GM19099 (cell line): ENCODE results near the gene CARMIL1.

ENCODE experiments used
- POLR2A ChIP-seq: IDR thresholded peaks from 3 replicates; pipeline ENCODE4 v1.6.1; 2011; ENCODE audit warnings: low read depth; ENCODE audit not compliant: insufficient read length; ENCODE audit errors: extremely low read depth

The CARMIL1 gene

DNA sequence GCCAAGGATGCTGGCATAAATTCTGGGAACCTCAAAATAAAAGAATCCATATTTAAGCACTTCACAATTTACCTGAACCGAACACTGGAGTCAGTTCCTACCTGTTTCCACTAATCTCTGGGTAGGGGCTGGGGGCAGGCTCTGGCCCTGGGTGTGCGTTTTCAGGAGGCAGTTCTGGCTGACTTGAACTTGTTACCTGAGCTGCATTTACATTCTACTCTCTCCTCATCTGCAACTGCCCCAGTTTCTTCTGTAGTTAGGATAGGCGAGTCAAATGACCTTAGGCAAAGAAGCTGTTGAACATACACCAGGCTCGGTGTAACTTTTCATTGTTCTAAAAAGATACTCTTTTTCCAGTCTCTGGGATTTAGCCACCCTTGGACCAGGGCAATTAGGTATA is 13.2 kb downstream of the CARMIL1 start:
- TF ChIP-seq POLR2A, result no peak

DNA sequence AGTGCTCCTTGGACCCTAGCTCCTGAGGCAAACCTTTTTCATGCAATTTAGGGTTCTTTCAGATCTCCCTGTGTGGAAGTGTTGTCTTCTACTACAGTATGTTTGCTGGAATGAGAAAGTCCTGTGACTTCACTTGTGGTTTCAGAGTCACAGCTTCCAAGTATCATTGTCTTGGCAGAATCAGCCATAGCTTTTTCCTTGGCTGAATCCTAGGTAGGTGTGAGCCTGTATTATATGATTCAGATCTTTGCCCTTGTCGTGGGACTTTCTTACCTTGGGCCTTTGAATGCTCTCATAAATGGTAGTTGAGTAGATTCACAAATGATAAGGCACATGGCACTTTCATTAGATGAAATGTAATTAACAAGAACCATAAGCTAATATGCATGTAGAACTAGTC is 16.5 kb downstream of the CARMIL1 start:
- TF ChIP-seq POLR2A, result no peak

DNA sequence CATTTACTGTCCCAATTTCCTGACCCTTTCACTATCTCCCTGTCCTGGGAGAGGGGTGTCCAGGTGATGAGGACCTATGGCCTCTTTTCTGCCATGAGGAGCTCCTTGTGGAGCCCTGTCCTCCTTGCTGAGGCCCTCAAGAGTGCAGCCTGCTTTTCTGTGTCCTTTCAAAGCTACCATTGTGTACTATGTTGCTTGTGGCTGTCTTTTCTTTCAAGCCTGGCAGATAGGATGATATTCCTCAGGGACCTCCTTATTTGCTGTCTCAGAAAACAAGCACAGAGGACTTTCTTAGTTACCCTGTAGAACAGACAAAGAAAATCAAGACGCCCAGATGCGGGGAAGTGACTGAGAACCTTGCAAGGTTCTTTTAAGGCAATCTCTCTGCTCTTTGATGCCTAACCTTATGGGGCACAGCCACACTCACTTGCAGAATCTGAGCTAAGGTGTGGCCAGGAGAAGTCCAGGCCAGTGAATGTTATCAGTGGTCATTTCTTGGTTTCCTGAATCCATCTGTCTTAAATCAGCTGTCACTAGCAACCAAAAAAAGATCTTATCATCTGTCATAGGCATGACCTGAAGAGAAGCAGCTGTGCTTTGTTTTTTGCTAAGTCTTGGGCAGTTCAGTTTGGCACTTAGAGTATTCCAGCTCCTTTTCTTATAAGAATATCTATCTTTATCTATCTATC is 17.2 kb downstream of the CARMIL1 start:
- TF ChIP-seq POLR2A, result no peak

DNA sequence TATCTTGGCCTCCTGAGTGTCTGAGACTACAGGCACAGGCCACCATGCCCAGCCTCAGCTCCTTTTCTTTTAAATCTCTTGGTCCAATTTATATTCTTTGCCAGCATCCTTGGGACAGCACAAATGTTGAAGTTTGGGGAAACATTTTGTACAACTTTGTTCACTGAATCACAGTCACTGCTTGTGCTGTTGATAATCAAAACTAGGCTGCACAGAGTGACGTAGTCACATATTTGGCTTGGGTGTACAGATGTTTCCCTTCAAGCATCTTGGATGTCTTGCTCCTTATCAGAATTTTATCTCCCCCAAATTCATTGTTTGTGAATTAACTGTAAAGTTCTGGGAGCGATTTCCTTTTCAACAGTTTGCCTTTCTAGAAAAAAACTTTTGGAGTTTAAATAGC is 17.9 kb downstream of the CARMIL1 start:
- no peak for TF ChIP-seq POLR2A

DNA sequence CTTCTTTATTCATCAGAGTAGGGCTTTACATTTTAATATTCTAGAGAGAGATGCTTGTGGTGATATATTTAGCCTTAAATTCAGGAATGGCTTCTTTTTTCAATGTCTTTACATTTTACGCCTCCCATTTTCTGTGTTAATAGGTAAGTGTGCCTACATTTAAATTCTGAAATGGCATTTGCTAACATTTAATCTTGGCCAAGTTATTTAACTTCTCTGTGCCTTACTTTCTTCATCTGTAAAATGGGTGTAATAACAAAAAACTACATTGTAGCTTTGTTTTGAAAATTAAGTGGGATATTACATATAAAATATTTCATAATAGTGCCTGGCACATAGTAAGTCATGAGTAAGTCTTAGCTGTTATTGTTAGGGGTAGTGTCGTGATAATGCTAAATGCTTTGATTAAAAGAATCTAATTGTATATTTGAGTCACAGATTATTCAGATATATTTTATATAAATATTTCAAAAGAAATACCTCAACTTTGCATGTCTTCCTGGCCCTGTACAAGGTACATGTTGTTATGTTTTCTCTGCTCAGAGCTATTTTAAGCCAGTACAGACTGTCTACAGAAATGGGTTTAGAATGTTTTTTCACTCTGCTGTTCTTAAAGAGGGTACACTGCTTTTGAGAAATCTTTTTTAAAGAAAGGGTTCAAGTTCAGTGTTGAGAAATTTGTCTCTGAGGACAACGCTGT is 18.8 kb downstream of the CARMIL1 start:
- TF ChIP-seq POLR2A, result no peak

DNA sequence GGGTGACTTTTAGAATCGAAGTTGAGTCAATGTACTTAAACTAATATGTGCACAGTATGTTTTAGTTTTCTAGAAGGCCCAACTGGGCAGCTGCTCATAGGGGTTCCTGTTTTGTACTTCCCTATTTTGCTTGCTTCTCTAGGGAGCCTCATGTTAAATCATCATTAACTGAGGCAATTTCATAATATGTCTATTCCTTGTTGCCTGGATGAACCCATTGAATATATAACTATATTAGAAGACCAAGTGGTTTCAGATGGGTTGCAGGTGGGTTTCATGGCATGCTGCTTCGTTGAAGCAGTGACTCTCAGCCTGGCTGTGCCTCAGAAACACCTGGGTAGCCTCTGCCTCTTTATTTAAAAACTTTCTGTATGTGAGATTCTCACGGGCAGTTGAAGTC is 22.2 kb downstream of the CARMIL1 start:
- no peak for TF ChIP-seq POLR2A

DNA sequence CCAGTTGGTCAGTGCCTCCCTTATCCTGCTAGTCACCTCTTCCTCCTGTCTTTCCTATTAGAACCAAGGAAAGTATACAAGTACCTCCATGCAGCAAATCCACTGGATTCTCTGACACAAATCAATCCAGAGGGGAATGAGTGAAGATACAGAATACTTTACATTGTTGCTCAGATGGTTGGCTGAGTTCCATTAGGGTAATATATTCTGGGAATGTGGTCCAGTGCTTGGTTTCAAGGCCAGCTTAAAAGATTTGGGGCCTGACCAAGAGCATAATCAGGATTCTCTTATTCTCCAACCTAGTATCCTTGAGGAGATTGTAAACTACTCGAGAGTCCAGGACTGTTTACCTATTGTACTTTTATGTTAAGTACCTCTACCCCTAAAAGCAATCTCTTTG is 23.0 kb downstream of the CARMIL1 start:
- TF ChIP-seq POLR2A, result no peak

DNA sequence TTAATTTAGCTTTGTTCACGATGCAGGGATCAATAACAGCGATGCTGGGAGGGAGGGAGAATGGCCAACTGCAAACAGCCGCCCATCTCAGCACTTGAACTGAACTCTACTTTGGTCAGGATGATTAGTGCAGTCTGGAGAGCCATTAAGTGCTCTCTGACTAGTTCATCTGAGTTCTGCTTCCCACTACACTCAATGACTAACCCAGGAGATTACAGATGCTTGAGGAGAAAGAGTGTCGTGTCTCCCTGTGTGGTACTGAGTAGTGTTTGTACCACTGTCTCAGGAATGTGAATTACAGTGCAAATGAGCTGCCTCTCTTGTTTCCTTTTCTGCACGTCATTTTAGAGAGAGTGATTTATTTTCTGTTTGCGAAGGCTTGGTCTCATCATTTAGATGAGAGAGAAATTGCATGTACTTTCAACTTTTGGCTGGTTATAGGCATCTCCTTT is 23.5 kb downstream of the CARMIL1 start:
- no peak for TF ChIP-seq POLR2A

DNA sequence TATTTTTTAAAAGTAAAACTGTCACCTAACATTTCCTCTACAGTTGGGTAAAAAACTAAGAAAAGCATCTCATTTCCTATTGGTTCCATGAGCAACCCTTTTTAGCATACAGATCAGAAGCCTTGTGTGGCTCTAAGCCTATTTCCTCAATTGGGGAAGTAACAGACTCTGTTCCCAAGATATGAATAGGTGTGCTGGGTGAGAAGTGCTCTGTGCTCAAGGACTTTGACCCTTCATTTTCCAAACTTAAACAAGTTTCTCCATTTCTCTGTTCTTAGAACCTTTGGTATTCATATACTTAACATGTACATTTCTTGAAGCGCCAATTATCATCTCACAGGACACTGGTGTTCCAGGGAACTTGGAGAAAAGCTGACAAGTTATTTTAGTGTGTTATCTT is 24.1 kb downstream of the CARMIL1 start:
- no peak for TF ChIP-seq POLR2A

DNA sequence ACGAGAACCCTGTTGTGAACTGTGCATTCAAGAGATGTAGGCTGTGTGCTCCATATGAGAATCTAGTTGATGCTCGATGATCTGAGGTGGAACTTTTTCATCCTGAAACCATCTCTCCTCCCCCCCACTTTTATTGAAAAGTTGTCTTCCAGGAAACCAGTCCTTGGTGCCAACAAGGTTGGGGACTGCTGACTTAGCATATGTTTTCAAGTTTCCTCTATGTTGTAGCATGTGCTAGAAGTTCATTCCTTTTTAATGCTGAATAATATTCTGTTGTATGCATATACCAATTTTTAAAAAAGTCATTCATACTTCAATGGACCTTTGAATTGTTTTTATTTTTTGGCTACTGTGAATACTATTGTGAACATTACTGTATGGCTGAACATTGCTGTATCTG is 27.2 kb downstream of the CARMIL1 start:
- TF ChIP-seq POLR2A, result no peak

DNA sequence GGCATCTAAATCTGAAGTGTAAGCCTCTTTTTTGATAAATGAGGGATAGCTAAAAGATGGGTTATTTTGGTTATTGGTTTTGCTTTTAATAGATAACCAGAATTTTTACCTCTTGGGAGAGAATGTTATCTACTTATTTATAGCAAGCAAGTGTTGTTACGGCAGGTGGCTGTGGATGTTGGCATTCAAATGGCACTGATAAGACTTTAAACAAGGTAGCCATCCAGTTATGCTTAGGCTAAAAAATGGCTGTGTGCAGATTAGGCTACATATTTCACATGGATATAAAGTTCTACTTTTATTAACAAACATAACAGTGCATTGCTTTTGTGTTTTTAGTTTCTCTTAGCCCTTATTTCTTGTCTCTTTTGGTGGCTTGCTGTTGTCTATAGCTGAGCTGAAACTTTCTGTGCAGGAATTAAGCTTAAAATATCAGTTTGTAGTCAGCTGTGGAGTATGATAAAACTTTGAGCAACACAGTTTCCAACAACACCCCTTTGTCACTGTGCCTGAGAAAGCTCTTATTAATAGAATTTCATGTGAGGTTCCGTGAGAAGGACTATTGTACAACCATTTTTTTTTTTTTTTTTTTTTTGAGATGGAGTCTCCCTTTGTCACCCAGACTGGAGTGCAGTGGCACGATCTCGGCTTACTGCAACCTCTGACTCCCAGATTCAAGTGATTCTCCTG is 28.8 kb downstream of the CARMIL1 start:
- no peak for TF ChIP-seq POLR2A

DNA sequence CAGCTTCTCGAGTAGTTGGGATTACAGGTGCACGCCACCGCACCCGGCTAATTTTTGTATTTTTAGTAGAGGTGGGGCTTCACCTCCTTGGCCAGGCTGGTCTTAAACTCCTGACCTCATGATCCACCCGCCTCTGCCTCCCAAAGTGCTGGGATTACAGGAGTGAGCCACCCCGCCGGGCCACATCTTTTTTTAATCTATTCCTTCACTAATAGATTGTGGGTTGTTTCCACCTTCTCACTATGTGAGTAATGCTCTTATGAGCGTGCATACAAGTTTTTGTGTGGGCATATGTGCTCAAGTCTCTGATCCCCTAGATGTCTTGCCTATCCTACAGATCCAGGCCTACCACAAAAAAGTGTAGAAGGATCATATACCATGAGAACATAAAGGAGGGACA is 30.7 kb downstream of the CARMIL1 start:
- TF ChIP-seq POLR2A, result no peak

DNA sequence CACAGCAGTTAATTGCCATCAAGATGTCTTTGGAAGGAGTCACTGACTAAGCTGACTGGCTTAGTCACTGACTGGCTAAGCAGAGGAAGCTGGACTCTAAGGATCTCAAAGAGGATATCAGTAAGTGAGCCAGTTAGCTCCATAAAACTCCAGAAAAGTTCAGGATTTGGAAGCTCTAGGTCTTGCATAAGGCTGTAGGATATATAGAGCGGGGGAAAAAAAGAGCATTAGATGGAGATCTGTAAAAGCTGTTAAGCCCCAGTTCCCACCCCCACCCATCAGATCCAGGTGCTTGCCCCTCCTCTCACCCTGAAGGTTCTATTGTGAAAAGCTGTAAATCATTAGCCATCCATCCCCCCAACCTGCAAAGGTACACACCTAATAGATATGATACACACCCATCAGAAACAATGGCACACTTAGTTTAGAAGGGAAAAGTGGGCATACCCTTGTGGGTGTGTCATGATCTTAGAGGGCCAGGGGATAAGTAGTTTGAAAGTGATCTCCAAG is 32.2 kb downstream of the CARMIL1 start:
- no peak for TF ChIP-seq POLR2A

DNA sequence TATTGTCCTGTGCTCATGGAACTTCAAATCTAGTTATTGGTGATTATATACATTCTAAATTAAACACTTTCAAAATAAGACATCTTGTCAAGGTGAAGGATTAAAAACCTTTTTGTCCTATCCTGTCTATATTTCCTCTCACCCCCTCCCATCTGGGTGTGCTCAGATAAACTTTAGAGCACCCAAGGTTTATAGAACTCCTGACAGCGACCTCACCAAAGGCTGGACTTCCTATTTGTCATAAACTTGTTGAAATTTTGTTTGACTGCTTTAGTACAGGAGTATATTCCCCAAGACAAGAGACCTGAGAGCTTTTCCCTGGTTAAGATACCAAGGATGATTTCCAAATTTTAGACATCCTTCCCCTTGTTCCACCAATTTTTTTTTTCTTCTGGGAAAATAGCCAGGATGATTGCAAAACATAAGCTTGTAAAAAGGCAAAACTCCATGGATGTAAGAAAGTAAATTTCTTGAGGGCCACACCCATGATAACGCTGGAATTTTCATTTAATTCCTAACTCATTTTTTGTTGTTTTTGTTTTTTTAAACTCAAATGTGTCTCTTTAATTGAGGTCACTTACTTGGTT is 33.0 kb downstream of the CARMIL1 start:
- no peak for TF ChIP-seq POLR2A

DNA sequence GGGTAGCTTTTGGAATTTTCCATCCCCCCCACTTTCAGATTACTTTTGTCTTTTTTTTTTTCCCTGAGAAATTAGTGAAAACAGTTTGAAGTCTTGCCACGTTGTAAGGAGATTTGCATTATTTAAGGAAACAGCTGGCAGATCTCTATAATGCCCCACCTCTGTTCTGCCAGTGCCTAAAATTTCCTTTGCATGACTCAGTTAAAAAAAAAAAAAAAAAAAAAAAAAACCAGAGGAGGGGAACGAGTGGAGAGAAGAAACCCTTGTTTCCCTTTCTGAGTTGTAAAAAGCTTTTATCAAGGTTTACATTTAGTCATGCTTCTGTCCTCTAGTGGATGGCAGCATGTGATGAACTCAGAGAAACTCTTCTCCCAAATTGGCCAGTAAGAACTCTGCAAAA is 33.5 kb downstream of the CARMIL1 start:
- TF ChIP-seq POLR2A, result no peak
